Measurements from ENCODE around the gene NRDE2.

NRDE2 gene

GRCh38 chr14:90374813-90375212, 43.1 kb upstream of the NRDE2 start:
- no peak overlapping the region for H3K27ac ChIP-seq (replicated peaks)
- no peak overlapping the region for H3K4me3 ChIP-seq (replicated peaks; ENCODE audit: insufficient read depth, low read length)
- TF ChIP-seq POLR2AphosphoS5 (IDR thresholded peaks at IDR 0.05; ENCODE audit: low read depth): no peak
- TF ChIP-seq CTCF (IDR thresholded peaks at IDR 0.05; ENCODE audit: insufficient read depth, low read length): no peak
- no peak for TF ChIP-seq SPI1 (IDR thresholded peaks at IDR 0.05; ENCODE audit: borderline replicate concordance, low read depth)
- TF ChIP-seq GABPA (IDR thresholded peaks at IDR 0.05; ENCODE audit: low read depth): no peak
- no peak for TF ChIP-seq REST (IDR thresholded peaks at IDR 0.05; ENCODE audit: insufficient replicate concordance, low read depth)
- no peak for DNase-seq (ENCODE audit: low read depth in 1 of 2, low spot score in 1 of 2)
- H3K27me3 ChIP-seq (ENCODE audit: insufficient read depth, poor library complexity, severe bottlenecking): no peaks in the 10 kb centered on the region

GRCh38 chr14:90373887-90374286, 42.1 kb upstream of the NRDE2 start:
- TF ChIP-seq REST (IDR thresholded peaks at IDR 0.05; ENCODE audit: insufficient replicate concordance, low read depth) (no peak), GABPA (IDR thresholded peaks at IDR 0.05; ENCODE audit: low read depth) (no peak), SPI1 (IDR thresholded peaks at IDR 0.05; ENCODE audit: borderline replicate concordance, low read depth) (no peak), POLR2AphosphoS5 (IDR thresholded peaks at IDR 0.05; ENCODE audit: low read depth) (no peak), CTCF (IDR thresholded peaks at IDR 0.05; ENCODE audit: insufficient read depth, low read length) (no peak)
- no peak overlapping the region for H3K27ac ChIP-seq (replicated peaks)
- no peaks in the 10 kb centered on the region for H3K27me3 ChIP-seq (ENCODE audit: insufficient read depth, poor library complexity, severe bottlenecking)
- H3K4me3 ChIP-seq (replicated peaks; ENCODE audit: insufficient read depth, low read length): no peak overlapping the region
- no peak for DNase-seq (ENCODE audit: low read depth in 1 of 2, low spot score in 1 of 2)

GRCh38 chr14:90368946-90369721, 37.4 kb upstream of the NRDE2 start:
- no peak for TF ChIP-seq REST (IDR thresholded peaks at IDR 0.05; ENCODE audit: insufficient replicate concordance, low read depth)
- no peak for TF ChIP-seq POLR2AphosphoS5 (IDR thresholded peaks at IDR 0.05; ENCODE audit: low read depth)
- no peak for TF ChIP-seq GABPA (IDR thresholded peaks at IDR 0.05; ENCODE audit: low read depth)
- no peak for TF ChIP-seq SPI1 (IDR thresholded peaks at IDR 0.05; ENCODE audit: borderline replicate concordance, low read depth)
- TF ChIP-seq CTCF (IDR thresholded peaks at IDR 0.05; ENCODE audit: insufficient read depth, low read length): no peak
- no peak for DNase-seq (ENCODE audit: low read depth in 1 of 2, low spot score in 1 of 2)
- H3K4me3 ChIP-seq (replicated peaks; ENCODE audit: insufficient read depth, low read length): no peak overlapping the region
- no peaks in the 10 kb centered on the region for H3K27me3 ChIP-seq (ENCODE audit: insufficient read depth, poor library complexity, severe bottlenecking)
- H3K27ac ChIP-seq (replicated peaks): no peak overlapping the region

All from HL-60 (cell line).